Measurements from ENCODE around the gene ZNF683. TPM values are rescaled to one million over a fixed set of nuclear protein-coding genes. Genes with fewer than 3 reads are reported as not detected.

ZNF683 gene
- total and polyA plus RNA-seq, 2 of the 4 experiments (the other 2 are of a cell fraction) = not detected

DNA sequence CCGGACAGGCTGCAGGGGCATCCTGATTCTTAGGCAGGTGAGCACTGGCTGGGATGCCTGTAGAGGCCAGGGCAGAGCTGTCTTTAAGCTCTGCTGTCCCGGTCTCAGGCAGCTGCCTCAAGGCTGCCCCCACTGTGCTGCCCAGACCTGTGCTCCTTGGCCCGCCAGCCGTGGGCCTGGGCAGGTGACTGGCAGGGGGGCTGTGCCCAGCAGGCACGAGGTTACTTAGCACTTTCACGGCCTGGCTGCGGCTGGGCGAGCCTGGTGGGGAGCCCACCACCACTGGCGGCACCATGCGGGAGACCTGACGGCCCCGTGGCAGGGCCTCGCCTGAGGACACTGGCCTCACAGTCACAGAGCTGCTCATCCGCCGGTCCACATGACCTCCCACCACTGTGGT, 26.8 kb downstream of the ZNF683 start:
- no peaks in the 10 kb centered on the region for H3K9me1 ChIP-seq (ENCODE audit: insufficient read depth, low read length)
- H3K23ac ChIP-seq (ENCODE audit: low read depth, low read length) = no peak overlapping the region
- no peak overlapping the region for H4K8ac ChIP-seq (ENCODE audit: low read depth in 2 of 2, low read length in 2 of 2)
- H3K4ac ChIP-seq (ENCODE audit: low read depth, low read length) = no peak overlapping the region
- no peaks in the 10 kb centered on the region for H3K9me3 ChIP-seq (ENCODE audit: control insufficient read depth, insufficient read depth, low read length)
- no peak overlapping the region for H2AK5ac ChIP-seq (ENCODE audit: low read depth, low read length)
- H3K4me3 ChIP-seq (ENCODE audit: insufficient read depth, low read depth, low read length) = no peak overlapping the region
- no peak overlapping the region for H3K14ac ChIP-seq (replicated peaks; ENCODE audit: low read depth, low read length)
- no peak overlapping the region for H4K5ac ChIP-seq (ENCODE audit: low read depth, low read length)
- no peak overlapping the region for H2AFZ ChIP-seq (replicated peaks; ENCODE audit: low read length, poor library complexity)
- POLR2A ChIA-PET (ENCODE audit: unreplicated experiment) = no interaction called here
- H2BK20ac ChIP-seq (ENCODE audit: low read depth, low read length) = no peak overlapping the region
- DNase-seq (no peak), ATAC-seq (ENCODE audit: low read depth) (no peak)
- WGBS, 2 experiments (ENCODE audit: extremely low coverage in 2 of 2, insufficient read length in 1 of 2) = 63% methylated on average over 8 of the region's 15 CpGs; no CpG with 5 or more reads in 1 of the 2 experiments
- intact Hi-C loops (cut with micrococcal nuclease) = no loop called here
- no peaks in the 10 kb centered on the region for H3K79me1 ChIP-seq (ENCODE audit: low read depth in 1 of 2, low read length in 2 of 2)
- CTCF ChIA-PET = no interaction called here
- H3K27ac ChIP-seq (ENCODE audit: insufficient read depth, low read length) = no peak overlapping the region
- H3K18ac ChIP-seq (ENCODE audit: low read depth, low read length) = no peak overlapping the region
- H2AK9ac ChIP-seq (replicated peaks; ENCODE audit: low read depth, low read length, poor library complexity) = no peak overlapping the region
- no peaks in the 10 kb centered on the region for H3K36me3 ChIP-seq (ENCODE audit: control insufficient read depth, insufficient read depth, low read length)
- dilution Hi-C loops (cut with HindIII; ENCODE audit: low sequenced_read_pairs, unreplicated experiment) = no loop called here
- BruUV-seq (replicated peaks) = no TSS peak
- H2BK5ac ChIP-seq (ENCODE audit: low read depth, low read length, poor library complexity, severe bottlenecking) = no peak overlapping the region
- no peak overlapping the region for H3K4me2 ChIP-seq (ENCODE audit: low read depth, low read length)
- TF ChIP-seq, protein P1, sequence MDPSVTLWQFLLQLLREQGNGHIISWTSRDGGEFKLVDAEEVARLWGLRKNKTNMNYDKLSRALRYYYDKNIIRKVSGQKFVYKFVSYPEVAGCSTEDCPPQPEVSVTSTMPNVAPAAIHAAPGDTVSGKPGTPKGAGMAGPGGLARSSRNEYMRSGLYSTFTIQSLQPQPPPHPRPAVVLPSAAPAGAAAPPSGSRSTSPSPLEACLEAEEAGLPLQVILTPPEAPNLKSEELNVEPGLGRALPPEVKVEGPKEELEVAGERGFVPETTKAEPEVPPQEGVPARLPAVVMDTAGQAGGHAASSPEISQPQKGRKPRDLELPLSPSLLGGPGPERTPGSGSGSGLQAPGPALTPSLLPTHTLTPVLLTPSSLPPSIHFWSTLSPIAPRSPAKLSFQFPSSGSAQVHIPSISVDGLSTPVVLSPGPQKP (IDR thresholded peaks at IDR 0.05; ENCODE audit: borderline replicate concordance, low read depth, low read length) = no peak
- TF ChIP-seq CEBPB (IDR thresholded peaks at IDR 0.05; ENCODE audit: low read depth, low read length) (no peak), SMC3 (IDR thresholded peaks at IDR 0.05; ENCODE audit: low read depth, low read length) (no peak), CHD1 (IDR thresholded peaks at IDR 0.05; ENCODE audit: low read depth, low read length) (no peak), MXI1 (IDR thresholded peaks at IDR 0.05; ENCODE audit: borderline replicate concordance, low read depth, low read length) (no peak), POLR2A (IDR thresholded peaks at IDR 0.05; ENCODE audit: low read depth, low read length) (no peak), RCOR1 (IDR thresholded peaks at IDR 0.05; ENCODE audit: insufficient replicate concordance, low read length) (no peak), MAZ (IDR thresholded peaks at IDR 0.05; ENCODE audit: borderline replicate concordance, low read depth, low read length) (no peak), NFE2L2 (IDR thresholded peaks at IDR 0.05; ENCODE audit: low read depth, low read length) (no peak), MAFK (IDR thresholded peaks at IDR 0.05; ENCODE audit: low read depth, low read length) (no peak), RFX5 (IDR thresholded peaks at IDR 0.05; ENCODE audit: low read depth, low read length) (no peak), BHLHE40 (IDR thresholded peaks at IDR 0.05; ENCODE audit: low read depth, low read length) (no peak)
- TF ChIP-seq, protein P2, sequence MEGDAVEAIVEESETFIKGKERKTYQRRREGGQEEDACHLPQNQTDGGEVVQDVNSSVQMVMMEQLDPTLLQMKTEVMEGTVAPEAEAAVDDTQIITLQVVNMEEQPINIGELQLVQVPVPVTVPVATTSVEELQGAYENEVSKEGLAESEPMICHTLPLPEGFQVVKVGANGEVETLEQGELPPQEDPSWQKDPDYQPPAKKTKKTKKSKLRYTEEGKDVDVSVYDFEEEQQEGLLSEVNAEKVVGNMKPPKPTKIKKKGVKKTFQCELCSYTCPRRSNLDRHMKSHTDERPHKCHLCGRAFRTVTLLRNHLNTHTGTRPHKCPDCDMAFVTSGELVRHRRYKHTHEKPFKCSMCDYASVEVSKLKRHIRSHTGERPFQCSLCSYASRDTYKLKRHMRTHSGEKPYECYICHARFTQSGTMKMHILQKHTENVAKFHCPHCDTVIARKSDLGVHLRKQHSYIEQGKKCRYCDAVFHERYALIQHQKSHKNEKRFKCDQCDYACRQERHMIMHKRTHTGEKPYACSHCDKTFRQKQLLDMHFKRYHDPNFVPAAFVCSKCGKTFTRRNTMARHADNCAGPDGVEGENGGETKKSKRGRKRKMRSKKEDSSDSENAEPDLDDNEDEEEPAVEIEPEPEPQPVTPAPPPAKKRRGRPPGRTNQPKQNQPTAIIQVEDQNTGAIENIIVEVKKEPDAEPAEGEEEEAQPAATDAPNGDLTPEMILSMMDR (conservative IDR thresholded peaks at IDR 0.05; ENCODE audit: low read depth, low read length) = no peak
- TF ChIP-seq, protein P3, sequence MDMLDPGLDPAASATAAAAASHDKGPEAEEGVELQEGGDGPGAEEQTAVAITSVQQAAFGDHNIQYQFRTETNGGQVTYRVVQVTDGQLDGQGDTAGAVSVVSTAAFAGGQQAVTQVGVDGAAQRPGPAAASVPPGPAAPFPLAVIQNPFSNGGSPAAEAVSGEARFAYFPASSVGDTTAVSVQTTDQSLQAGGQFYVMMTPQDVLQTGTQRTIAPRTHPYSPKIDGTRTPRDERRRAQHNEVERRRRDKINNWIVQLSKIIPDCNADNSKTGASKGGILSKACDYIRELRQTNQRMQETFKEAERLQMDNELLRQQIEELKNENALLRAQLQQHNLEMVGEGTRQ (IDR thresholded peaks at IDR 0.05; ENCODE audit: low read depth, low read length) = no peak
- peaks cover 33% of the 10 kb centered on the region for H3K27me3 ChIP-seq (ENCODE audit: control insufficient read depth, insufficient read depth, low read length)
- no peaks in the 10 kb centered on the region for H4K20me1 ChIP-seq (ENCODE audit: insufficient read depth, low read length)
- H3K56ac ChIP-seq (ENCODE audit: extremely low read depth, insufficient read depth, low read length) = no peak overlapping the region
- H2BK15ac ChIP-seq (ENCODE audit: low read depth, low read length) = no peak overlapping the region
- H4K91ac ChIP-seq (ENCODE audit: insufficient read depth, low read depth, low read length) = no peak overlapping the region
- no peak overlapping the region for H3K9ac ChIP-seq (ENCODE audit: low read depth, low read length)
- no peak overlapping the region for H2BK120ac ChIP-seq (ENCODE audit: low read depth, low read length)
- peaks cover 2% of the 10 kb centered on the region for H3K4me1 ChIP-seq (ENCODE audit: control insufficient read depth, insufficient read depth, low read length)
- in situ Hi-C loops (cut with MboI; ENCODE audit: low sequenced_read_pairs) = no loop called here
